ENCODE results near the gene PKP4. TPM values are rescaled to one million over a fixed set of nuclear protein-coding genes. Genes with fewer than 3 reads are reported as not detected.
A peak's percentile ranks its signal among the peaks of the same experiment; 100 is the strongest.

PKP4 gene
- total and polyA plus RNA-seq, 9 of the 15 experiments (the other 6 are each of a cell fraction or from before 2014, with no cell fraction given), result 24.6 to 99.1 (median 74.0) TPM

- H3K79me2 ChIP-seq (ENCODE audit: control insufficient read depth, insufficient read depth, low read length), result no peaks in the 10 kb centered on the region
- H2AFZ ChIP-seq (ENCODE audit: low read depth, low read length), result no peak overlapping the region
- under 1% methylated on average over 16 of the region's 16 CpGs for WGBS (ENCODE audit: insufficient coverage, low coverage, missing lambda C conversion rate)
- H3K4me1 ChIP-seq (replicated peaks in 1 of 2; ENCODE audit: control insufficient read depth in 2 of 2, insufficient read depth in 2 of 2, low read length in 2 of 2), result no peaks in the 10 kb centered on the region
- no peaks in the 10 kb centered on the region for H3K9me1 ChIP-seq (ENCODE audit: control insufficient read depth, insufficient read depth, low read length)
- peaks cover 47 to 80% of the 10 kb centered on the region in 2 experiments for H3K27me3 ChIP-seq (ENCODE audit: control insufficient read depth in 2 of 2, insufficient read depth in 2 of 2, low read length in 2 of 2)
- FAIRE-seq (no peak), DNase-seq (ENCODE audit: extremely low read depth in 1 of 4, low spot score in 3 of 4) (no peak), ATAC-seq (no peak)
- H3K36me3 ChIP-seq (ENCODE audit: control insufficient read depth, insufficient read depth, low read length), result no peaks in the 10 kb centered on the region
- in situ Hi-C loops (cut with MboI) (loop anchor here (25.0 kb wide), 1 partner anchor 1243 kb away; no protein-coding TSS in a partner anchor), intact Hi-C loops (cut with micrococcal nuclease) (no loop called here)
- no peak overlapping the region for H3K4me2 ChIP-seq (ENCODE audit: insufficient read depth, low read length)
- H3K9me3 ChIP-seq (replicated peaks; ENCODE audit: control insufficient read depth, insufficient read depth, low read depth, low read length), result no peaks in the 10 kb centered on the region
- H3K9ac ChIP-seq (ENCODE audit: insufficient read depth in 1 of 2, low read depth in 2 of 2, low read length in 2 of 2), result 0 out of 4 replicates have a peak overlapping the region, but pooled peaks of 1 of the 2 experiments have one; percentile 17
- TF ChIP-seq TSHZ1 (CRISPR knock-in tag; IDR thresholded peaks at IDR 0.05) (no peak), ETV5 (CRISPR knock-in tag; IDR thresholded peaks at IDR 0.05; ENCODE audit: low read depth) (no peak)
- ChIA-PET CTCF (ENCODE audit: low intra/inter-chr PET ratio) (no interaction called here), POLR2A (interaction anchor here (0.6 to 1.0 kb wide), 3 partner anchors 12 to 628 kb away, joined by 3 to 4 read pairs (median 3); partner anchors contain the start of gene UPP2)
- 0 out of 2 replicates have a peak, but pooled peaks cover 5% of the 10 kb centered on the region for H4K20me1 ChIP-seq (replicated peaks; ENCODE audit: control insufficient read depth, insufficient read depth, low read length)
- no TSS peak for BruUV-seq (replicated peaks)
- H3K27ac ChIP-seq (ENCODE audit: extremely low read depth, low read depth, low read length), result no peak overlapping the region
- H3K4me3 ChIP-seq, result no peak overlapping the region
These were observed 273.3 kb downstream of the PKP4 start for GRCh38 chr2:158729873-158730620.
